CD14-positive monocyte (primary cell): Measurements from ENCODE around the gene EPHA1. TPM values are rescaled to one million over a fixed set of nuclear protein-coding genes. Genes with fewer than 3 reads are reported as not detected.
A peak's percentile ranks its signal among the peaks of the same experiment; 100 is the strongest.

Experiments used
- DNase-seq, 3 donors: peaks; one replicate each; pipeline ENCODE4 v3.0.0-alpha.2; 2011 to 2022
- H2AFZ ChIP-seq: 2 replicates; pipeline ENCODE4 v1.6.0; 2012; ENCODE audit warnings: mild to moderate bottlenecking, low read depth, low read length, inconsistent platforms; ENCODE audit not compliant: insufficient read depth, poor library complexity, severe bottlenecking
- H3K27ac ChIP-seq, 2 donors: 1 replicate in 1 of 2; 2 replicates in 1 of 2; pipeline ENCODE4 v1.5.1; 2012 to 2013; ENCODE audit warnings: low read length in 2 of 2, control low read depth in 1 of 2, inconsistent platforms in 1 of 2, low read depth in 1 of 2, mild to moderate bottlenecking in 1 of 2
- H3K27me3 ChIP-seq, 2 donors: one replicate each; pipeline versions ENCODE4 v1.6.0 to v1.6.1; 2011 to 2013; ENCODE audit warnings: low read length in 2 of 2; ENCODE audit not compliant: control insufficient read depth in 2 of 2, insufficient read depth in 2 of 2
- H3K36me3 ChIP-seq, 2 donors: replicated peaks in 1 of 2; 1 replicate in 1 of 2; 2 replicates in 1 of 2; pipeline versions ENCODE4 v1.5.1 to v1.6.1; 2012 to 2013; ENCODE audit warnings: low read length in 2 of 2, control low read depth in 1 of 2, inconsistent platforms in 1 of 2, mild to moderate bottlenecking in 1 of 2; ENCODE audit not compliant: insufficient read depth in 2 of 2, control insufficient read depth in 1 of 2
- H3K4me1 ChIP-seq, 2 donors: 1 replicate in 1 of 2; 2 replicates in 1 of 2; pipeline versions ENCODE4 v1.5.1 to v1.6.1; 2012 to 2013; ENCODE audit warnings: low read length in 2 of 2, control low read depth in 1 of 2, inconsistent platforms in 1 of 2, mild to moderate bottlenecking in 1 of 2, moderate library complexity in 1 of 2; ENCODE audit not compliant: insufficient read depth in 2 of 2, control insufficient read depth in 1 of 2
- H3K4me2 ChIP-seq: replicated peaks from 2 replicates; pipeline ENCODE3; 2012; ENCODE audit warnings: low read length, moderate library complexity, mild to moderate bottlenecking; ENCODE audit not compliant: poor library complexity, severe bottlenecking; ENCODE audit errors: extremely low read depth
- H3K4me3 ChIP-seq, 3 experiments: fragments of 200-600 bp in 1 of 3; sonication (generic) in 1 of 3; replicated peaks in 1 of 3; 1 replicate in 2 of 3; 2 replicates in 1 of 3; pipeline ENCODE4 v1.5.1; 2011 to 2013; ENCODE audit warnings: low read length in 3 of 3, mild to moderate bottlenecking in 3 of 3, control low read depth in 2 of 3, low read depth in 2 of 3, inconsistent platforms in 1 of 3, moderate library complexity in 1 of 3
- H3K79me2 ChIP-seq: 2 replicates; pipeline ENCODE4 v1.6.0; 2012; ENCODE audit warnings: mild to moderate bottlenecking, control low read depth, inconsistent platforms, low read length, moderate library complexity; ENCODE audit not compliant: insufficient read depth
- H3K9ac ChIP-seq: 2 replicates; pipeline ENCODE4 v1.6.0; 2017; ENCODE audit warnings: low read length, mild to moderate bottlenecking; ENCODE audit not compliant: insufficient read depth, poor library complexity, severe bottlenecking
- H3K9me3 ChIP-seq, 2 donors: replicated peaks in 1 of 2; 1 replicate in 1 of 2; 2 replicates in 1 of 2; pipeline versions ENCODE4 v1.5.1 to v1.6.1; 2012 to 2013; ENCODE audit warnings: low read length in 2 of 2, control low read depth in 1 of 2; ENCODE audit not compliant: control insufficient read depth in 1 of 2, insufficient read depth in 1 of 2
- H4K20me1 ChIP-seq: 2 replicates; pipeline ENCODE4 v1.6.0; 2012; ENCODE audit warnings: mild to moderate bottlenecking, low read length, control low read depth, moderate library complexity; ENCODE audit not compliant: insufficient read depth
- H3K27ac Mint-ChIP-seq, 7 donors: one replicate each; pipeline ENCODE4 v1.8.0; 2020; ENCODE audit warnings: mild to moderate bottlenecking in 7 of 7, mixed read lengths in 7 of 7, moderate library complexity in 6 of 7, inconsistent platforms in 2 of 7
- H3K27me3 Mint-ChIP-seq, 3 donors: one replicate each; pipeline ENCODE4 v1.8.0; 2021 to 2022; ENCODE audit warnings: low read depth in 3 of 3, mild to moderate bottlenecking in 3 of 3, mixed read lengths in 3 of 3, moderate library complexity in 3 of 3, inconsistent platforms in 1 of 3
- H3K36me3 Mint-ChIP-seq, 2 donors: one replicate each; pipeline ENCODE4 v1.8.0; 2020; ENCODE audit warnings: mixed read lengths in 2 of 2, inconsistent platforms in 1 of 2, mild to moderate bottlenecking in 1 of 2
- H3K4me1 Mint-ChIP-seq: one replicate; pipeline ENCODE4 v1.8.0; 2020; ENCODE audit warnings: mild to moderate bottlenecking, mixed read lengths
- H3K4me3 Mint-ChIP-seq, 2 donors: one replicate each; pipeline ENCODE4 v1.8.0; 2020; ENCODE audit warnings: mild to moderate bottlenecking in 2 of 2, mixed read lengths in 2 of 2, moderate library complexity in 1 of 2
- H3K9me3 Mint-ChIP-seq, 7 donors: one replicate each; pipeline ENCODE4 v1.8.0; 2020 to 2022; ENCODE audit warnings: mixed read lengths in 7 of 7, mild to moderate bottlenecking in 6 of 7, moderate library complexity in 6 of 7, inconsistent platforms in 2 of 7
- WGBS: methylation state at CpG from one replicate; pipeline ENCODE4 v1.1.5; 2013; ENCODE audit warnings: missing lambda C conversion rate; ENCODE audit not compliant: insufficient coverage; 5-methylcytosine and 5-hydroxymethylcytosine counted together
- intact Hi-C, 2 donors: fragments of 100-400 bp; cut with micrococcal nuclease; formaldehyde crosslinking; loops; one replicate each; pipeline versions ENCODE4 v1.15.0 to v1.15.1; 2023
- polyA plus RNA-seq, 3 donors: library from polyadenylated mRNA; depleted of rRNA in 1 of 3; unstranded in 2 of 3; stranded (reverse) in 1 of 3; fragments of 300-500 nt in 2 of 3; fragments of >200 nt in 1 of 3; fragmentation: Illumina TruSeq in 2 of 3; gene quantifications; 1 replicate in 2 of 3; 2 replicates in 1 of 3; pipeline ENCODE4 v1.2.3, GENCODE V29; 2012 to 2021
- TF ChIP-seq, protein P1 (sequence below): fragments of 200-600 bp; IDR thresholded peaks from one replicate; pipeline ENCODE4 v1.8.0; 2022; ENCODE audit warnings: antibody characterized with exemption, mild to moderate bottlenecking

The EPHA1 gene
- polyA plus RNA-seq, 3 donors: 0.50 to 0.95 TPM; not detected in 1

DNA sequence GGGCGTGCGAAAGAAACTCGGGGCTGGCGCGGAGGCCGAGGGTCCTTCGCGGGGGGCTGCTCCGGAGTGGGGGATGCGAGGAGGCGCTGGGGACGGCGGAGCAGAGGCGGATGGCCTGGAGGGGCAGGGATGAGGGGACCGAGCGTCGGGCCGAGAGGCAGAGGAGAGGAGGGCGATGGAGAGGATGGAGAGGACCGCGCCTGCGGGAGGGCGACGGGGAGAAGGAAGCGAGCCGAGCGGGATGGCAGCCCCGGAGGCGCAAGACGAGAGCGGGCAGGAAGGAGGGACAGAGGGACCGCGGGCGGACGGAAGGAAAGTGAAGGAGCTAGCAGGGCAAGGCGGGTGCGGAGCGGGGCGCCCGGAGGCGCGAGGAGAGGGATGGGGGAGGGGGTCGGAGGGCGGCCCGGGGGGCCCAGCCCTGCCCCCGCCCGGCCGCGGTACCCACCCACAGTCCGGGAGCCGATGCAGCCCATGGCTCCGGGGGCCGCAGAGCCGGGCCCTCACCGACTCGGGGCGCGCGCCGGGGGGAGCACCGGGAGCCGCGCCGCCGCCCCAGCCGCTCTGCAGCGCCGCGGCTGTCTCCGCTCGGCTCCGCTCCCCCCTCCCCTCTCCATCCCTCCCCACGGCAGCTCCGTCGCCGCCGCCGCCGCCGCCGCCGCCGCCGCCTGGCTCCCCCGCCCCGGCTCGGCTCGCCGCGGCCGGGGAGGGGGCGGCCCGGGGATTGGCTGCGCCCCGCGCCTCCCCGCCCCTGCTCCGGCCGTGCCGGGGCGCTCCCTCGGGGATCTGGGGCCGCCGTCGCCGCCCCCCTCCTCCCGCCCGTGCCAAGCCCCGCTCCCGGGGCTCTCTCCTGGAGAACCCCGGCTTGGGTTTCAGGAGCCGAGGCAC, 46.3 kb downstream of the EPHA1 start, which contains the start of gene FAM131B:
Gene FAM131B (minus strand): TSS at position 583 of the 885 bp plus-strand sequence. CDS start 110 bp downstream, at position 473.
- Mint-ChIP-seq H3K27me3 (peaks cover 53 to 65% (median 63%) of the 10 kb centered on the region in 3 donors), H3K4me3 (peak within 1 kb of the TSS; percentile 92 to 97), H3K4me1 (peaks cover 26% of the 10 kb centered on the region), H3K36me3 (peaks cover 10 to 14% of the 10 kb centered on the region in 2 donors), H3K27ac (no peak within 1 kb of the TSS), H3K9me3 (peaks cover 0 to 24% (median 6%) of the 10 kb centered on the region in 7 donors)
- H3K9me3 ChIP-seq: no peaks in the 10 kb centered on the region
- intact Hi-C loops: loop anchor here in 1 of 2 donors (10.0 kb wide), 1 partner anchor 52 kb away; no protein-coding TSS in a partner anchor
- H2AFZ ChIP-seq: peak within 1 kb of the TSS; percentile 75
- H3K4me2 ChIP-seq: peak within 1 kb of the TSS; percentile 87
- peak within 1 kb of the TSS; percentile 28 to 77 (median 46) for H3K4me3 ChIP-seq
- H3K4me1 ChIP-seq: peaks cover 15 to 27% of the 10 kb centered on the region in 2 donors
- TF ChIP-seq, protein P1, sequence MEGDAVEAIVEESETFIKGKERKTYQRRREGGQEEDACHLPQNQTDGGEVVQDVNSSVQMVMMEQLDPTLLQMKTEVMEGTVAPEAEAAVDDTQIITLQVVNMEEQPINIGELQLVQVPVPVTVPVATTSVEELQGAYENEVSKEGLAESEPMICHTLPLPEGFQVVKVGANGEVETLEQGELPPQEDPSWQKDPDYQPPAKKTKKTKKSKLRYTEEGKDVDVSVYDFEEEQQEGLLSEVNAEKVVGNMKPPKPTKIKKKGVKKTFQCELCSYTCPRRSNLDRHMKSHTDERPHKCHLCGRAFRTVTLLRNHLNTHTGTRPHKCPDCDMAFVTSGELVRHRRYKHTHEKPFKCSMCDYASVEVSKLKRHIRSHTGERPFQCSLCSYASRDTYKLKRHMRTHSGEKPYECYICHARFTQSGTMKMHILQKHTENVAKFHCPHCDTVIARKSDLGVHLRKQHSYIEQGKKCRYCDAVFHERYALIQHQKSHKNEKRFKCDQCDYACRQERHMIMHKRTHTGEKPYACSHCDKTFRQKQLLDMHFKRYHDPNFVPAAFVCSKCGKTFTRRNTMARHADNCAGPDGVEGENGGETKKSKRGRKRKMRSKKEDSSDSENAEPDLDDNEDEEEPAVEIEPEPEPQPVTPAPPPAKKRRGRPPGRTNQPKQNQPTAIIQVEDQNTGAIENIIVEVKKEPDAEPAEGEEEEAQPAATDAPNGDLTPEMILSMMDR: no peak
- peak within 1 kb of the TSS; percentile 32 for H3K9ac ChIP-seq
- H3K79me2 ChIP-seq: no peaks in the 10 kb centered on the region
- no peaks in the 10 kb centered on the region for H3K36me3 ChIP-seq
- WGBS: under 1% methylated on average over 92 of the region's 112 CpGs
- H3K27me3 ChIP-seq: peaks cover 32 to 49% of the 10 kb centered on the region in 2 donors
- H4K20me1 ChIP-seq: no peaks in the 10 kb centered on the region
- no peak within 1 kb of the TSS for H3K27ac ChIP-seq
- no peak for DNase-seq

DNA sequence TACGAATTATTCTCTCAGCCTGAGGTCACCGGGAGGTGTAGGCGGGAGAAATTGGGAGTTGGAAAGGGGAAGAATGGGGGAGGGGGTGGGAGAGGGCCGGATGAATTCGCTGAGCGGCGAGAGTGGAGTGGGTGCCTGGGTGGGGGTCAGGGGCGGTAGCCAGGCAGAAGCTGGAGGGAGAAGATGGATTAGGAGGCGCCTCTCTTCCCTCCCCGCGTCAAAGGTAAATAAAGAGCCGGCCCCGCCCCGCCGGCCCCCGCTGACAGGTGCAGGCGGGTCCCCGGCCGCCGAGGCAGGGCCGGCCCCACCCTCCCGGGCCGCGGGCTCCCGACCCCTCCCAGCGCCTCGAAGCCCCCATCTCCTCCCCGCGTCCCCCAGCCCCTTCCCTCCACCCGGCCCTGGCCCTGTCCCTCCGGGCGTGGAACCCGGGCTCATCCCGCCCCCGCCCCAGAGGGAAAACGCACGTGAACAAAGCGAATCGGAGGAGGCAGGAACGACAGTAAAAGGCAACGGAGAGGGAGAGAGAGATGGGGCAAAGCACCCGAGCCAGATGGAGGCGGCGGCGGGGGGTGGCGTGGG, 47.0 kb downstream of the EPHA1 start:
- Histone ChIP-seq H3K36me3 (no peaks in the 10 kb centered on the region), H3K27me3 (peaks cover 32 to 49% of the 10 kb centered on the region in 2 donors), H3K4me1 (peaks cover 15 to 27% of the 10 kb centered on the region in 2 donors), H3K4me2 (peak overlapping the region; percentile 87), H3K27ac (no peak overlapping the region), H2AFZ (peak overlapping the region; percentile 63), H3K4me3 (peak overlapping the region; percentile 28 to 77 (median 46)), H3K9me3 (no peaks in the 10 kb centered on the region), H4K20me1 (no peaks in the 10 kb centered on the region), H3K9ac (peak overlapping the region; percentile 32), H3K79me2 (no peaks in the 10 kb centered on the region)
- Mint-ChIP-seq H3K36me3 (peaks cover 10 to 14% of the 10 kb centered on the region in 2 donors), H3K27ac (no peak overlapping the region), H3K4me3 (peak overlapping the region; percentile 92 to 97), H3K27me3 (peaks cover 53 to 67% (median 62%) of the 10 kb centered on the region in 3 donors), H3K9me3 (peaks cover 0 to 21% (median 6%) of the 10 kb centered on the region in 7 donors), H3K4me1 (peaks cover 26% of the 10 kb centered on the region)
- DNase-seq: no peak
- intact Hi-C loops: loop anchor here in 1 of 2 donors (10.0 kb wide), 1 partner anchor 53 kb away; no protein-coding TSS in a partner anchor
- WGBS: 4% methylated on average over 23 of the region's 46 CpGs
- TF ChIP-seq, protein P1: no peak
